ENCODE results near the gene BHLHE41.

GRCh38 chr12:26134540-26134939 lies 9.7 kb upstream of the BHLHE41 start:
- TF ChIP-seq, protein P1, sequence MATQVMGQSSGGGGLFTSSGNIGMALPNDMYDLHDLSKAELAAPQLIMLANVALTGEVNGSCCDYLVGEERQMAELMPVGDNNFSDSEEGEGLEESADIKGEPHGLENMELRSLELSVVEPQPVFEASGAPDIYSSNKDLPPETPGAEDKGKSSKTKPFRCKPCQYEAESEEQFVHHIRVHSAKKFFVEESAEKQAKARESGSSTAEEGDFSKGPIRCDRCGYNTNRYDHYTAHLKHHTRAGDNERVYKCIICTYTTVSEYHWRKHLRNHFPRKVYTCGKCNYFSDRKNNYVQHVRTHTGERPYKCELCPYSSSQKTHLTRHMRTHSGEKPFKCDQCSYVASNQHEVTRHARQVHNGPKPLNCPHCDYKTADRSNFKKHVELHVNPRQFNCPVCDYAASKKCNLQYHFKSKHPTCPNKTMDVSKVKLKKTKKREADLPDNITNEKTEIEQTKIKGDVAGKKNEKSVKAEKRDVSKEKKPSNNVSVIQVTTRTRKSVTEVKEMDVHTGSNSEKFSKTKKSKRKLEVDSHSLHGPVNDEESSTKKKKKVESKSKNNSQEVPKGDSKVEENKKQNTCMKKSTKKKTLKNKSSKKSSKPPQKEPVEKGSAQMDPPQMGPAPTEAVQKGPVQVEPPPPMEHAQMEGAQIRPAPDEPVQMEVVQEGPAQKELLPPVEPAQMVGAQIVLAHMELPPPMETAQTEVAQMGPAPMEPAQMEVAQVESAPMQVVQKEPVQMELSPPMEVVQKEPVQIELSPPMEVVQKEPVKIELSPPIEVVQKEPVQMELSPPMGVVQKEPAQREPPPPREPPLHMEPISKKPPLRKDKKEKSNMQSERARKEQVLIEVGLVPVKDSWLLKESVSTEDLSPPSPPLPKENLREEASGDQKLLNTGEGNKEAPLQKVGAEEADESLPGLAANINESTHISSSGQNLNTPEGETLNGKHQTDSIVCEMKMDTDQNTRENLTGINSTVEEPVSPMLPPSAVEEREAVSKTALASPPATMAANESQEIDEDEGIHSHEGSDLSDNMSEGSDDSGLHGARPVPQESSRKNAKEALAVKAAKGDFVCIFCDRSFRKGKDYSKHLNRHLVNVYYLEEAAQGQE (IDR thresholded peaks at IDR 0.05; ENCODE audit: low read depth, low read length), result no peak
- no peak for TF ChIP-seq POLR2AphosphoS5 (IDR thresholded peaks at IDR 0.05; ENCODE audit: low read depth, low read length)
- TF ChIP-seq, protein P2, sequence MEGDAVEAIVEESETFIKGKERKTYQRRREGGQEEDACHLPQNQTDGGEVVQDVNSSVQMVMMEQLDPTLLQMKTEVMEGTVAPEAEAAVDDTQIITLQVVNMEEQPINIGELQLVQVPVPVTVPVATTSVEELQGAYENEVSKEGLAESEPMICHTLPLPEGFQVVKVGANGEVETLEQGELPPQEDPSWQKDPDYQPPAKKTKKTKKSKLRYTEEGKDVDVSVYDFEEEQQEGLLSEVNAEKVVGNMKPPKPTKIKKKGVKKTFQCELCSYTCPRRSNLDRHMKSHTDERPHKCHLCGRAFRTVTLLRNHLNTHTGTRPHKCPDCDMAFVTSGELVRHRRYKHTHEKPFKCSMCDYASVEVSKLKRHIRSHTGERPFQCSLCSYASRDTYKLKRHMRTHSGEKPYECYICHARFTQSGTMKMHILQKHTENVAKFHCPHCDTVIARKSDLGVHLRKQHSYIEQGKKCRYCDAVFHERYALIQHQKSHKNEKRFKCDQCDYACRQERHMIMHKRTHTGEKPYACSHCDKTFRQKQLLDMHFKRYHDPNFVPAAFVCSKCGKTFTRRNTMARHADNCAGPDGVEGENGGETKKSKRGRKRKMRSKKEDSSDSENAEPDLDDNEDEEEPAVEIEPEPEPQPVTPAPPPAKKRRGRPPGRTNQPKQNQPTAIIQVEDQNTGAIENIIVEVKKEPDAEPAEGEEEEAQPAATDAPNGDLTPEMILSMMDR (IDR thresholded peaks at IDR 0.05), result no peak
- TF ChIP-seq RAD21 (IDR thresholded peaks at IDR 0.05; ENCODE audit: low read length), result no peak
- TF ChIP-seq MXI1 (IDR thresholded peaks at IDR 0.05; ENCODE audit: low read depth, low read length), result no peak
- TF ChIP-seq RCOR1 (IDR thresholded peaks at IDR 0.05; ENCODE audit: low read length), result no peak
- TF ChIP-seq, protein P3, sequence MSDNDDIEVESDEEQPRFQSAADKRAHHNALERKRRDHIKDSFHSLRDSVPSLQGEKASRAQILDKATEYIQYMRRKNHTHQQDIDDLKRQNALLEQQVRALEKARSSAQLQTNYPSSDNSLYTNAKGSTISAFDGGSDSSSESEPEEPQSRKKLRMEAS (IDR thresholded peaks at IDR 0.05; ENCODE audit: low read depth), result no peak
